Central memory CD8-positive, alpha-beta T cell (primary cell): ENCODE results near the gene ID2.
"Not testable (repeated sequence)": the region's sequence is repeated elsewhere in the genome, so short reads cannot be mapped to it uniquely, and the experiment has no call there.

ENCODE experiments used
- ATAC-seq: fragments of 150-1000 bp; cut with Tn5 transposase; replicated peaks from 2 replicates; pipeline ENCODE4 v1.10.0; 2022; ENCODE audit warnings: mild to moderate bottlenecking, moderate FRiP score, moderate number of reproducible peaks; ENCODE audit not compliant: poor library complexity, severe bottlenecking; ENCODE audit errors: extremely low read depth
- DNase-seq, 2 donors: peaks; one replicate each; pipeline ENCODE4 v3.0.0; 2021; ENCODE audit warnings: low spot score in 2 of 2
- H3K27ac Mint-ChIP-seq: one replicate; pipeline ENCODE4 v1.8.0; 2022; ENCODE audit warnings: low read depth, mild to moderate bottlenecking, moderate library complexity, mixed read lengths
- H3K27me3 Mint-ChIP-seq: one replicate; pipeline ENCODE4 v1.8.0; 2022; ENCODE audit warnings: mixed read lengths
- H3K36me3 Mint-ChIP-seq: one replicate; pipeline ENCODE4 v1.8.0; 2022; ENCODE audit warnings: mild to moderate bottlenecking, moderate library complexity, mixed read lengths; ENCODE audit not compliant: insufficient read depth
- H3K4me1 Mint-ChIP-seq: one replicate; pipeline ENCODE4 v1.8.0; 2022; ENCODE audit warnings: mixed read lengths
- H3K4me3 Mint-ChIP-seq: one replicate; pipeline ENCODE4 v1.8.0; 2022; ENCODE audit warnings: mild to moderate bottlenecking, moderate library complexity, mixed read lengths
- H3K9me3 Mint-ChIP-seq: one replicate; pipeline ENCODE4 v1.8.0; 2022; ENCODE audit warnings: mixed read lengths

Gene ID2

GRCh38 chr2:8719528-8719927 lies 37.7 kb downstream of the ID2 start:
- no peak for ATAC-seq
- peaks cover 7% of the 10 kb centered on the region for H3K9me3 Mint-ChIP-seq

GRCh38 chr2:8720741-8721140 lies 38.9 kb downstream of the ID2 start:
- ATAC-seq (no peak), DNase-seq (no peak)
- Mint-ChIP-seq H3K9me3 (peaks cover 5% of the 10 kb centered on the region), H3K4me3 (no peak overlapping the region), H3K36me3 (peaks cover 2% of the 10 kb centered on the region), H3K4me1 (no peaks in the 10 kb centered on the region), H3K27ac (no peak overlapping the region), H3K27me3 (peaks cover 10% of the 10 kb centered on the region)

More at GRCh38 chr2:8719528-8719927, 37.7 kb downstream of the ID2 start:
- Mint-ChIP-seq H3K36me3 (peaks cover 2% of the 10 kb centered on the region), H3K27me3 (peaks cover 22% of the 10 kb centered on the region), H3K4me3 (no peak overlapping the region), H3K4me1 (no peaks in the 10 kb centered on the region), H3K27ac (no peak overlapping the region)
- no peak for DNase-seq

GRCh38 chr2:8721410-8721809 lies 39.6 kb downstream of the ID2 start:
- H3K4me3 Mint-ChIP-seq, result no peak overlapping the region
- no peak for DNase-seq
- peaks cover 2% of the 10 kb centered on the region for H3K36me3 Mint-ChIP-seq
- H3K9me3 Mint-ChIP-seq, result no peaks in the 10 kb centered on the region
- no peak for ATAC-seq
- peaks cover 3% of the 10 kb centered on the region for H3K27me3 Mint-ChIP-seq
- no peak overlapping the region for H3K27ac Mint-ChIP-seq
- no peaks in the 10 kb centered on the region for H3K4me1 Mint-ChIP-seq

- H3K9me3 Mint-ChIP-seq, result no peaks in the 10 kb centered on the region
- no peaks in the 10 kb centered on the region for H3K27me3 Mint-ChIP-seq
- ATAC-seq (no peak), DNase-seq (no peak)
- no peak overlapping the region for H3K27ac Mint-ChIP-seq
- H3K4me1 Mint-ChIP-seq, result no peaks in the 10 kb centered on the region
- no peak overlapping the region for H3K4me3 Mint-ChIP-seq
- H3K36me3 Mint-ChIP-seq, result peaks cover 2% of the 10 kb centered on the region
Observed at GRCh38 chr2:8722986-8723385, 41.1 kb downstream of the ID2 start.

- Mint-ChIP-seq H3K4me3 (no peak overlapping the region), H3K36me3 (peaks cover 10% of the 10 kb centered on the region), H3K27me3 (no peaks in the 10 kb centered on the region), H3K27ac (no peak overlapping the region), H3K9me3 (no peaks in the 10 kb centered on the region), H3K4me1 (no peaks in the 10 kb centered on the region)
- ATAC-seq (no peak), DNase-seq (no peak)
Observed at GRCh38 chr2:8725838-8726237, 44.0 kb downstream of the ID2 start.

- Mint-ChIP-seq H3K9me3 (no peaks in the 10 kb centered on the region), H3K4me3 (no peak overlapping the region), H3K27ac (no peak overlapping the region), H3K4me1 (no peaks in the 10 kb centered on the region), H3K27me3 (no peaks in the 10 kb centered on the region), H3K36me3 (peaks cover 21% of the 10 kb centered on the region)
- ATAC-seq (no peak), DNase-seq (no peak)
Observed at GRCh38 chr2:8728305-8729015, 46.6 kb downstream of the ID2 start.

GRCh38 chr2:8729101-8729500 lies 47.2 kb downstream of the ID2 start:
- not testable (repeated sequence) for ATAC-seq, H3K27ac Mint-ChIP-seq, DNase-seq, H3K4me3 Mint-ChIP-seq, H3K9me3 Mint-ChIP-seq, H3K27me3 Mint-ChIP-seq, H3K4me1 Mint-ChIP-seq
- peaks cover 23% of the 10 kb centered on the region for H3K36me3 Mint-ChIP-seq

GRCh38 chr2:8729939-8730338 lies 48.1 kb downstream of the ID2 start:
- H3K27ac Mint-ChIP-seq, result no peak overlapping the region
- H3K9me3 Mint-ChIP-seq, result no peaks in the 10 kb centered on the region
- H3K4me1 Mint-ChIP-seq, result no peaks in the 10 kb centered on the region
- no peak for ATAC-seq
- peaks cover 26% of the 10 kb centered on the region for H3K36me3 Mint-ChIP-seq
- no peak for DNase-seq
- no peaks in the 10 kb centered on the region for H3K27me3 Mint-ChIP-seq
- no peak overlapping the region for H3K4me3 Mint-ChIP-seq

GRCh38 chr2:8732601-8733000 lies 50.7 kb downstream of the ID2 start:
- Mint-ChIP-seq H3K9me3 (no peaks in the 10 kb centered on the region), H3K4me3 (no peak overlapping the region), H3K27me3 (no peaks in the 10 kb centered on the region), H3K36me3 (peaks cover 37% of the 10 kb centered on the region), H3K4me1 (no peaks in the 10 kb centered on the region), H3K27ac (no peak overlapping the region)
- no peak for DNase-seq
- no peak for ATAC-seq
